Nucleus accumbens (tissue), 56 donors: ENCODE data around the gene GLI1.
"Not testable (repeated sequence)": the region's sequence is repeated elsewhere in the genome, so short reads cannot be mapped to it uniquely, and the experiment has no call there.

Source experiments
- DNase-seq, 56 donors: peaks; one replicate each; lab custom pipeline; 2025; lab: John Stamatoyannopoulos, UW

GLI1 gene

DNA sequence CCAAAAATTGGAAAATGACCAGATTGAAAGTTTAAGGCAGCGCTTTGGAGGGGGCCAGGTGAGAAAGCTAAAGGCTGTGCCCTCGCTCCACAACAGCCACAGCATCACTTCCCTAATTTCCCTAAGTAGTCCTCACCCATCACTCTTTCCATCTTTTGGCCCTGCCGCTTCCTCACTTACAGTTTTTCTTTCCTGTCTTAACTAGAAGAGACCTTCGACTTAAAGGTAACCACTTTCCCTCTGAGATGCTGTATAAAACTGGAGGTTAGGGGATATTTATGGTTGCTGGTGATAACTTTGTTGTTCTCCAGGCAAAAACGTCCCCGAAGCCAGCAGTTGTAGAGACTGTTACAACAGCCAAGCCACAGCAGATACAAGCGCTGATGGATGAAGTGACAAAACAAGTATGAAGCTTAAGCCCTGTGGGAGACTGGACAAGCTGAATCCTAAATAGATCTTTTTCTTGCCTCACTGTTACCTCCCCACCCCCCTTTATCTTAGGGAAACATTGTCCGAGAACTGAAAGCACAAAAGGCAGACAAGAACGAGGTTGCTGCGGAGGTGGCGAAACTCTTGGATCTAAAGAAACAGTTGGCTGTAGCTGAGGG is 56.5 kb downstream of the GLI1 start:
- no peak for DNase-seq

DNA sequence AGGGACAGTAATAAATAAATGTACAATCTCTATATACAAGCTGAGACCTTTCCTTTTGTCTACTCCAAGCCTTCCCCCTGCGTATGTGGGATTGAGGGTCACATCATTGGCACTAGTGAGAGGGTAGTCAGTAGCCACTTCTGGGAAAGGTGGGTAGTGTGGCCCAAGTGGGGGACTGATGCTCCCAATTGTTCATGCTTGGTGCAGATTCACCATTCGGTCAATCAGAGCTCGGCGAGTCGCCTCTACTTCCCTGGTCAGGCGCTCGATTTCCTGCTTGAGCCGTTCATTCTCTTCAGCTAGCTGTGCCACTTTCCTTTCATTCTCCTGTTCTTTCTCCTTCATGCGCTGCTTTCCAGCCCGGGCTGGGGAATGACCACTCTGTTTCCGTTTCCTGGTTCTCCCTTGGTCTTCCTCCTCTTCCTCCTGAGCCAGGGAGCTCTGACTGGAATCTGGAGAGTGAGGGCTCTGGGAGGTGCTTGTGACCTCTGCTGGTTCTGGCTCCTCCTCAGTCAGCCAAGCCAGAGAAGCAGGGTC is 57.1 kb downstream of the GLI1 start:
- no peak for DNase-seq

DNA sequence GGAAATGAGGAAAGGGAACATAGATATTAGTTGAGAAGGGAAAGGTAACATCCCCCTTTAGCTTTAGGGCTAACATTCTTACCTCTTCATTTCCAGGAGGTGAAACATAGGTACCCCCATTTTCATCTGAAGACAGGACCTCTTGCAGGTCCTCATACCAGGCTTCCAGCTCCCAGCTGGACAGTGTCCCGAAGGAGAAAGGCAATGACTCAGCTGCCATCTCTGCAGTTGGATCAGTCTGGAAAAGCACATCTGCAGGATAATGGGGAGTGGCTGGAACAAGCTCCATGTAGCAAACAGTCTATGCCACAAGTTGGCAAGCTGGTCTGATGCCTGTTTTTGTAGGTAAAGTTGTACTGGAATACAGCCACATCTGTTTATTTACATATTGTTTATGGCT is 57.6 kb downstream of the GLI1 start:
- DNase-seq = peak in 1 of 56 donors; percentile 36

DNA sequence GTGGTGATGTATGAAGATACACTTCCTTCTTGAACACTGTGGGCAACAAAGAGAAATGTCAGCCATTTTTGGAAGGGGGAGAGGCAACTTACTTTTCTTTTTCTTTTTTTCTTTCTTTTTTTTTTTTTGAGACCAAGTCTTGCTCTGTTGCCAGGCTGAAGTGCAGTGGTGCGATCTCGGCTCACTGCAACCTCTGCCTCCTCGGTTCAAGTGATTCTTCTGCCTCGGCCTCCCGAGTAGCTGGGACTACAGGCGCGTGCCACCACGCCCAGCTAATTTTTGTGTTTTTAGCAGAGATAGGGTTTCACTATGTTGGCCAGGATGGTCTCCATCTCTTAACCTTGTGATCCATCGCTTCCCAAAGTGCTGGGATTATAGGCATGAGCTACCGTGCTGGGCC is 58.1 kb downstream of the GLI1 start:
- DNase-seq = not testable (repeated sequence)

DNA sequence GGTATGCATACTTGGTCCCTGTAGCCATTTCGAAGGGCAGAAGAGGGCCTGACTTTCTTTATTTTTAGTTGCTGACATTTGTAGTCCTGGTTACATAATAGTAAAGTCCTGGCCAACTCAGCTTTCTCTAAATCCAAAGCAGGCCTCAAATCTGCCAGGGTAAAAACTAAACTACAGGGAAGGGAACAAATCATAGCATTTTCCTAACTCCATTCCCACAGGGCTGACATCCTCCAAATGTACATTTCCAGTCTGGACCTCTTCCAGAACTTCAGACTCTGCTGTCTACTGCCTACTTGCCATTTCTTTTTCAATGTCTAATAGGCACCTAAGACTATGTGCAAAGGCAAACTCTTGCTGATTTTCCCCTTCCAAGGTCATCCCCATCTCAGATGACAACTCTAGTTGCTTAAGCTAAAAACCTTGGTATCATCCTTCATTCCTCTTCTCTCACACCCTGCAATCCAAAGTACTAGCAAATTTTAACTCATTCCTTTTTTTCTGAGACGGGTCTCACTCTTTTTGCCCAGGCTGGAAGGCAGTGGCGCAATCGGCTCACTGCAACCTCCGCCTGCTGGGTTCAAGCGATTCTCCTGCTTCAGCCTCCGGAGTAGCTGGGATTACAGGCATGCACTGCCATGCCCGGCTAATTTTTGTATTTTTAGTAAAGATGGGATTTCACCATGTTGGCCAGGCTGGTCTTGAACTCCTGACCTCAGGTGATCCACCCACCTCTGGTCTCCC is 58.8 kb downstream of the GLI1 start:
- DNase-seq = no peak

DNA sequence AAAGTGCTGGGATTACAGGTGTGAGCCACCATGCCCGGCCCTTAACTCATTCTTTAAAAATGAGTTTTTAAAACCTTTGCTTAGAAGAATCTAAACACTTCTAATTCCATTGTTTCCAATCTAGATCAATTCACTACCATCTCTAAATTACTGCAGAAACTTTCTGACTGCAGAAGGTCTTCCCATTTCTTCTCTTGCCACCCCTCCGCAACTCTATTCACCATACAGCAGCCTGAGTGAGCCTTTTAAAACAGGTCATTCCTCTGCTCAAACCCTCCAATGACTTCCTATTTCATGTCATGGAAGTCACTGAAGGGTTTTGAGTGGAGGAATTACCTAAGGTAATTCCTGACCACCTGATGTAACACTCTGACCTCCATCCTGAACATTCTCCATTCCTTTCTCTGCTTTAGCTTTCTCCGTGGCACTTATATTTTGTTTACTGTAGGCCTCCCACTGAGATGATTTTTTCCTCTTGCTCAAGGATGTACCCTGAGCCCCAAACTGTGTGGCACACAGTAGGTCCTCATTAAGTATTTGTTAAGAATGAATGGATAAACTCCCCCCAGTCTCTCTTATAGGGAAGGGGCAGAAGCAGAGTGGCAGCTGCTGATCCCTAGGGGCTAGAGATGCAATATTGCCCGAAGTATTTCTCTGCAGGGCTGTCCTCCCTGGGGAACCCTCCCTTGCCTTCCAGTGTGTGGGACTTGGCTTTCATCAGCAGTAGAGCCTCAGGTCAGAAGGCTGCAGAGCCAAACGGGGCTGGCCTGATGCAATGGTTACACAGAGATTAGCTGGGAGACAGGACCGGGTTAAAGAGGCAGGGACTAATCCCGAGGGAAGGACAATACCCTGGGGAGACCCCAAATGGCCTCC is 59.6 kb downstream of the GLI1 start:
- DNase-seq = peak in 2 of 56 donors; percentile 16 to 41

DNA sequence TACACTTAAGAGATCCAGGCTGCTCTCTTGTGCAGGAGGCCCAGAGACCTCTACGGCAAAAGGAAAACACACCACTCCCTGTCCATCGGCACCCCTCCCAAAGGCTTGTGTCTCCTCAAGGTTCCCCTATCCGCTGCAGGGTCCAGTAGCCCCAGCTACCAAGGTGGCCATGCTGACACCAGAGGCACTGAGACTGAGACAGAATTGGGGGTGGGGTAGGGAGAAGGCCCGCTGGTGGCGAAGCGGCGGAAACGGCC is 60.1 kb downstream of the GLI1 start:
- peak in 8 of 56 donors; percentile 26 to 56 (median 39) for DNase-seq

DNA sequence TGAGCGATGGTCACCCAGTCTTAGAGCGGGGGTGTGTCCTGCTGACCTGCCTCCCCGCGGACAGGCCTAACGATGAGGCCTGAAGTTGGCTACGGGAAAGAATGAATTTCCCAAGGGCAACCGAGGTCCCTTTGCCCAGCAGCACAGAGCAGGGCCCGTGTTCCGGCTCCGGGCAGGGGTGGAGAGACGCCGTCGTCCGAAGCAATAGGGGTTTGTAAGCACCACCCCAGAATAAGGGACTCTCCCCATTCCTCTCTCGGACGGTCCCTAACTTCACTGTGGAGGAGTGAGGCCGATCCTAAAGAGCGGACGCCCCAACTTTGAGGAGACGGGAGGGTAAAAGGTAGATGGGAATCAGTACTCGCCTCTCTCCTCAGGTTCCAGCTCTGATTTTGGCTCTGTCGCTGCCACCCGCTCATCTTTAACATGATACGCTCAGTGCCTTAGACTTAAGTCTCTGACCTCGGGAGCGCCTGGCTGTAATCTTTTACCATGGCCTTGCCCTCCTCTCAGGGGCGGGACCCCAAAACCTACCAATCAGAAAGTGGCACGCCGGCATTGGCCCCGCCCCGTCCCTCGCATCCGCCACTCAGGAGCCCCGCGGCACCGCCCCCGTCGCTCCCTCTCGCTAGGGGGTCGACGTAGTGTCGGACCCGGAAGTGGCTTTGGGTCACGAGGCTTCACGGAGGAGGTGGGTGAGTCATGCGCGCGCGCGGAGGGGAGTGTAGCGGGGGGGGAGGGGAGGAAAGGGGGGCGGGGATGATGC is 60.7 kb downstream of the GLI1 start, which contains the start of gene DDIT3:
Gene DDIT3 (minus strand): TSS at position 462 of the 766 bp plus-strand sequence. CDS start 3,108 bp downstream, outside the sequence.
- peak; percentile 83 to 100 (median 99) for DNase-seq

DNA sequence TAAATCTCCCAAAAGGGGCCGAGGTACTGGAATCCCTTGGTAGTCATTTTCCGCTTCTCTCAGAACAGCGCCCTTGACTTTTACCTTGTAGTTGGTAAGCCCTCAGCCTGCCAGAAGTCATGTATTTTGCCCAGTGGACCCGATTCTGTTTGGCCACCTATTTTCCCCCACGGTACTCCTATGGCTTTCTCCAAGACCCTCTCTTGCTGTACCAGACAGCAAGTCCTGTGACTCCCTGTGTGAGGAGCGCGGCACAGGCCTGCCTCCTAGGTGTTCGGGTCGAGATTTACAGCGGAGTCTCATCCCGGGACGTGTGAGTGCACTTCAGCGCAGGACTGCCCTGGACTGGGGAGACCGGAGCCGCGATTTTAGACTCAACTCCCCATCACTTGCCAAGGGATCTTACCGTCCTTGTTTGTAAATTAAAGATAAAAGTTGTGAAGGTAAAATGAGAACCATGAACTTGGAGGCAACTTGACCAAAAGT is 62.0 kb downstream of the GLI1 start:
- peak in 40 of 56 donors; percentile 8 to 72 (median 42) for DNase-seq
